ENCODE measurements around the gene OR6S1.

DNA sequence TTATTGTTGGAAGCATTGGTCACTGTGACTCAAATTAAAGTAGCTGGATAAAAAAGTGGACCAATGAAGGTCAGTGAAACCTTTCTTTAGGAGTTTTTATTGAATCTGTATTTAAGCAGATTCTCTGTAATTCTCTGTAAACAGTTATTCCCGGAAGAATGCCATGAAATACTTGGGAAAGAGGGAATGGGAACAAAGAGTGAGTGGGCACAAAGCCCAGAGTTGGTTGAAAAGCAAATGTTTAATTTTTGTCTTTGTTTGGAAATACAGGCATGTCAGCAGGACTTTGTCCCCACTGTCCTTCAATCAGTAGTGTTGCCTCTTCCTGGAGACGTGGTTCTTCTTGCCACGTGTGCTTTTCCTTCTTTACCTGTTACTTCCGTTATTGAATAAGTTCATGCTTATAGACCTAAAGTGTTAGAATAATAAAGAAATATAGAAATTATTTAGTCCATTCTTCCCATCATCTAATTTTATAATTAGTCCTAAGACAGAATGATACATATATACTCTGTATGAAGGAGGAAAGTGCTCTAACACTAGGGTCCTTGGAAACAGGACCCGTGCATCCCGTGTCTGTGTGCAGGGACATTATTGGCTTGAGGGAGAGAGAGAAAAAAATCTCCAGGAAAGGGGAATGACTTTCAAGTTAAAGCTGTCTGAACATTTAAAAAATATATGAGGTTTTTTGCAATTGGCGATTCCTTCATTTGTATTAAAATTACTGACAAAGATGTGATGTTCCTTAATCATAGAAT lies 45.1 kb upstream of the OR6S1 start:
- TF ChIP-seq CTCF (IDR thresholded peaks at IDR 0.05; ENCODE audit: low read depth, low read length) (no peak), POLR2A (IDR thresholded peaks at IDR 0.05; ENCODE audit: extremely low read depth, insufficient read length) (no peak), MAX (IDR thresholded peaks at IDR 0.05; ENCODE audit: low read depth, low read length) (no peak), MYC (IDR thresholded peaks at IDR 0.05; ENCODE audit: low read depth, low read length) (no peak)

Measured in NB4 (cell line).